ENCODE data around the gene FOXI1. TPM values are rescaled to one million over a fixed set of nuclear protein-coding genes. Genes with fewer than 3 reads are reported as not detected.

The FOXI1 gene
- total and polyA plus RNA-seq, 2 of the 13 experiments (the other 11 are each of a cell fraction or from before 2014, with no cell fraction given), result not detected

DNA sequence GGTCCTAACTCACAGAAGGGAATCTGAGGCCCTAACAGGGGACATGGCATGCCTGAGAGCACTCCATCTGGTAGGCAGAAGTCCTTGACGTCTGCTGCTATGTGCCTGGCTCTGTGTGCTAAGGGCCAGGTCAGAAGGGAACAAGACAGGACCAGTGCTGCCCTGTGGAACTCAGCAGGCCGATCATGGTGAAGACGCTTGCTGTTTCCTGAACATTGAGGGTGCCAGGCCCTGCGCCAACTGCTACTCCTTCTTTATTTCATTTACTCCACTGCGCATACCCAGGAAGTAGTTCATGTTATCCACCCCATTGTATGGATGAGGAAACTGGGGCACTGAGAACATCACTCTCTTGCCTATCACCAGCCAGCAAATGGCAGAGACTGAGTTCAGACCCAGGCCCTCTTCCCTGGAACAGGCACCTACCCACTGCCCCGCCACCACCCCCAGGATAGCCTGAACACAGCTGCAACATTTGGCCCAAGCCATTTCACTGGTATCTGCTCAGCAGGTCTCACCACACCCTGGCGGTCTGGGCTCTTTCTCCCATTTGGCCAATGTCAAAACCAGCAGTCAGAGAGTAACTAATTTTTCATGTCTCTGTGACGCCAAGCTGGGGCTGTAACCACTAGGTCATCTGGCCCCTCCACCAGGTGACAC, 24.8 kb upstream of the FOXI1 start (continued):
- TF ChIP-seq, protein P1, sequence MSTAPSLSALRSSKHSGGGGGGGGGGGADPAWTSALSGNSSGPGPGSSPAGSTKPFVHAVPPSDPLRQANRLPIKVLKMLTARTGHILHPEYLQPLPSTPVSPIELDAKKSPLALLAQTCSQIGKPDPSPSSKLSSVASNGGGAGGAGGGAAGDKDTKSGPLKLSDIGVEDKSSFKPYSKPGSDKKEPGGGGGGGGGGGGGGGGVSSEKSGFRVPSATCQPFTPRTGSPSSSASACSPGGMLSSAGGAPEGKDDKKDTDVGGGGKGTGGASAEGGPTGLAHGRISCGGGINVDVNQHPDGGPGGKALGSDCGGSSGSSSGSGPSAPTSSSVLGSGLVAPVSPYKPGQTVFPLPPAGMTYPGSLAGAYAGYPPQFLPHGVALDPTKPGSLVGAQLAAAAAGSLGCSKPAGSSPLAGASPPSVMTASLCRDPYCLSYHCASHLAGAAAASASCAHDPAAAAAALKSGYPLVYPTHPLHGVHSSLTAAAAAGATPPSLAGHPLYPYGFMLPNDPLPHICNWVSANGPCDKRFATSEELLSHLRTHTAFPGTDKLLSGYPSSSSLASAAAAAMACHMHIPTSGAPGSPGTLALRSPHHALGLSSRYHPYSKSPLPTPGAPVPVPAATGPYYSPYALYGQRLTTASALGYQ (CRISPR knock-in tag; IDR thresholded peaks at IDR 0.05), result no peak
- no peak for TF ChIP-seq ARNT2 (CRISPR knock-in tag; IDR thresholded peaks at IDR 0.05; ENCODE audit: low read depth)
- no peak for TF ChIP-seq SP4 (CRISPR knock-in tag; IDR thresholded peaks at IDR 0.05)
- no peak for TF ChIP-seq ZNF329 (CRISPR knock-in tag; IDR thresholded peaks at IDR 0.05; ENCODE audit: low read depth)
- TF ChIP-seq, protein P2, sequence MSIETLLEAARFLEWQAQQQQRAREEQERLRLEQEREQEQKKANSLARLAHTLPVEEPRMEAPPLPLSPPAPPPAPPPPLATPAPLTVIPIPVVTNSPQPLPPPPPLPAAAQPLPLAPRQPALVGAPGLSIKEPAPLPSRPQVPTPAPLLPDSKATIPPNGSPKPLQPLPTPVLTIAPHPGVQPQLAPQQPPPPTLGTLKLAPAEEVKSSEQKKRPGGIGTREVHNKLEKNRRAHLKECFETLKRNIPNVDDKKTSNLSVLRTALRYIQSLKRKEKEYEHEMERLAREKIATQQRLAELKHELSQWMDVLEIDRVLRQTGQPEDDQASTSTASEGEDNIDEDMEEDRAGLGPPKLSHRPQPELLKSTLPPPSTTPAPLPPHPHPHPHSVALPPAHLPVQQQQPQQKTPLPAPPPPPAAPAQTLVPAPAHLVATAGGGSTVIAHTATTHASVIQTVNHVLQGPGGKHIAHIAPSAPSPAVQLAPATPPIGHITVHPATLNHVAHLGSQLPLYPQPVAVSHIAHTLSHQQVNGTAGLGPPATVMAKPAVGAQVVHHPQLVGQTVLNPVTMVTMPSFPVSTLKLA (IDR thresholded peaks at IDR 0.05), result no peak

DNA sequence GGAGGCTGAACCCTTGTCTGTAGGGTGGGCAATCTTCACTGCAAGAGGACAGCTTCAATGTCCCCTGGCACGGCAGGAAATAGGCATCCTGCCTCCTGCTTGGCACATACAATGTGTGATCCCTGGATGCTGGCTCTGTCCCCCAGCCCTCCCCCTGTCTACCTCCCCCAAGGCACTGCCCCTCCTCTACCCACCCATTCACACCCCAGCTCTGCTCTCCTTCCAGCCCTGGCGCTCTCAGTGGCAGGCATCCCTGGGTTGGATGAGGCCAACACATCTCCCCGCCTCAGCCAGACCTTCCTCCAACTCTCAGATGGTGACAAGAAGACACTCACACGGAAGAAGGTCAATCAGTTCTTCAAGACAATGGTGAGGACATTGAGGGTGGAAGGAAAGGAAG, 24.1 kb upstream of the FOXI1 start:
- FAIRE-seq (no peak), ATAC-seq (no peak), DNase-seq (ENCODE audit: low spot score) (no peak)
- POLR2A ChIA-PET, result no interaction called here
- Histone ChIP-seq H3K9ac (ENCODE audit: insufficient read depth, low read depth, low read length) (no peak overlapping the region), H3K36me3 (replicated peaks in 1 of 2; ENCODE audit: control insufficient read depth in 1 of 2, insufficient read depth in 2 of 2, low read length in 2 of 2) (no peaks in the 10 kb centered on the region), H3K4me1 (ENCODE audit: insufficient read depth, low read length) (no peaks in the 10 kb centered on the region), H3K27ac (ENCODE audit: extremely low read length, insufficient read depth, low read length) (no peak overlapping the region), H2AFZ (ENCODE audit: low read length) (no peak overlapping the region), H3K4me2 (ENCODE audit: low read depth, low read length) (no peak overlapping the region), H3K4me3 (replicated peaks in 1 of 3; ENCODE audit: insufficient read depth in 1 of 3, low read depth in 2 of 3, low read length in 3 of 3) (no peak overlapping the region), H3K27me3 (ENCODE audit: control insufficient read depth in 1 of 2, insufficient read depth in 2 of 2, low read length in 2 of 2) (no peaks in the 10 kb centered on the region; a peak in 1 of 5 replicates), H4K20me1 (ENCODE audit: insufficient read depth, low read length) (no peaks in the 10 kb centered on the region), H3K79me2 (ENCODE audit: insufficient read depth, low read length) (no peaks in the 10 kb centered on the region), H3K9me3 (ENCODE audit: low read length) (no peaks in the 10 kb centered on the region)
- CTCF ChIA-PET (ENCODE audit: low intra/inter-chr PET ratio, low total read pairs), result no interaction called here
- no TSS peak for BruUV-seq (replicated peaks)
- 10% methylated on average over 3 of the region's 4 CpGs for WGBS (ENCODE audit: low lambda C conversion rate)
- intact Hi-C loops (cut with micrococcal nuclease; ENCODE audit: unreplicated experiment), result no loop called here
- in situ Hi-C loops (cut with HindIII; ENCODE audit: extremely low pct_ligation_motif_present, low pct_unique_long_range_greater_than_20kb), result no loop called here
- TF ChIP-seq POLR2AphosphoS5 (IDR thresholded peaks at IDR 0.05; ENCODE audit: low read depth, low read length), result no peak
- no peak for TF ChIP-seq ATAD3A (CRISPR knock-in tag; IDR thresholded peaks at IDR 0.05)
- TF ChIP-seq ZNF780A (CRISPR knock-in tag; IDR thresholded peaks at IDR 0.05), result no peak
- no peak for TF ChIP-seq ZNF777 (CRISPR knock-in tag; IDR thresholded peaks at IDR 0.05)
- no peak for TF ChIP-seq MEIS2 (CRISPR knock-in tag; IDR thresholded peaks at IDR 0.05)
- TF ChIP-seq ZFP90 (CRISPR knock-in tag; IDR thresholded peaks at IDR 0.05; ENCODE audit: borderline replicate concordance), result no peak
- TF ChIP-seq ZNF674 (CRISPR knock-in tag; IDR thresholded peaks at IDR 0.05; ENCODE audit: low read depth), result no peak

Data from HepG2 (cell line).